ENCODE measurements around the gene FOCAD. TPM values are rescaled to one million over a fixed set of nuclear protein-coding genes. Genes with fewer than 3 reads are reported as not detected.

FOCAD gene
- 12.4 and 17.1 TPM in 2 replicates for total RNA-seq (2021)
- Bru-seq, nascent RNA, result percentile 64 among the genes with signal in this experiment
- BruChase-seq, experiment 1, labeled RNA remaining after a 2-hour chase, result percentile 58 among the genes with signal in this experiment
- BruChase-seq, experiment 2, labeled RNA remaining after a 6-hour chase, result percentile 48 among the genes with signal in this experiment
- long read RNA-seq, full-length matches to known transcripts, result 5 of 28 reads
- long read RNA-seq, partial matches to known transcripts, result 4 of 28 reads
- long read RNA-seq, other reads (novel, unspliced or antisense), result 19 of 28 reads

GRCh38 chr9:20684035-20684874 is at the start of gene FOCAD:
Gene FOCAD (plus strand): TSS chr9:20684259. CDS start chr9:20715354, 31,095 bp downstream.
- Histone ChIP-seq H3K9me2 (ENCODE audit: insufficient read depth) (no peaks in the 10 kb centered on the region), H3K27ac (peak within 1 kb of the TSS; percentile 72), H3K79me2 (ENCODE audit: low read depth) (peaks cover 31% of the 10 kb centered on the region), H3K9me3 (ENCODE audit: insufficient read depth, low read depth) (no peaks in the 10 kb centered on the region), H3K36me3 (ENCODE audit: low read depth) (no peaks in the 10 kb centered on the region), H2AFZ (peak within 1 kb of the TSS; percentile 98), H3F3A (ENCODE audit: insufficient read depth, low read depth) (0 out of 2 replicates have a peak, but pooled peaks cover 8% of the 10 kb centered on the region), H3K4me1 (replicated peaks; ENCODE audit: insufficient read depth) (peaks cover 14% of the 10 kb centered on the region), H3K4me3 (peak within 1 kb of the TSS; percentile 92), H4K20me1 (ENCODE audit: insufficient read depth) (no peaks in the 10 kb centered on the region), H3K27me3 (ENCODE audit: insufficient read depth, low read depth) (no peaks in the 10 kb centered on the region), H3K4me2 (peak within 1 kb of the TSS; percentile 93)
- DNase-seq, result peak; percentile 78 to 92
- POLR2A ChIA-PET (ENCODE audit: unreplicated experiment), result interaction anchor here (0.6 to 0.9 kb wide), 5 partner anchors 62 to 269 kb away, joined by 3 to 11 read pairs (median 3); partner anchors contain the start of gene MLLT3
- intact Hi-C loops (cut with micrococcal nuclease; ENCODE audit: unreplicated experiment), result loop anchor here (1.0 to 10.0 kb wide), 2 partner anchors 62 to 169 kb away; partner anchors contain the start of gene MLLT3
- CTCF ChIA-PET, result interaction anchor here (0.6 kb wide), 1 partner anchor 162 kb away, joined by 5 read pairs; no protein-coding TSS in a partner anchor
- TF ChIP-seq EZH2 (IDR thresholded peaks at IDR 0.05; ENCODE audit: low read depth), result no peak
- TF ChIP-seq CTCF (conservative IDR thresholded peaks at IDR 0.05), result no peak
- no TSS peak for BruUV-seq (replicated peaks)

- Histone ChIP-seq H3K4me2 (no peak overlapping the region), H2AFZ (no peak overlapping the region), H3K79me2 (ENCODE audit: low read depth) (no peaks in the 10 kb centered on the region), H3K4me3 (no peak overlapping the region), H3K9me2 (ENCODE audit: insufficient read depth) (no peaks in the 10 kb centered on the region), H3K27ac (no peak overlapping the region), H3K9me3 (ENCODE audit: insufficient read depth, low read depth) (no peaks in the 10 kb centered on the region), H3K36me3 (ENCODE audit: low read depth) (no peaks in the 10 kb centered on the region), H3K4me1 (replicated peaks; ENCODE audit: insufficient read depth) (no peaks in the 10 kb centered on the region), H3K27me3 (ENCODE audit: insufficient read depth, low read depth) (no peaks in the 10 kb centered on the region), H4K20me1 (ENCODE audit: insufficient read depth) (no peaks in the 10 kb centered on the region), H3F3A (ENCODE audit: insufficient read depth, low read depth) (no peaks in the 10 kb centered on the region)
- intact Hi-C loops (cut with micrococcal nuclease; ENCODE audit: unreplicated experiment), result no loop called here
- no peak for TF ChIP-seq EZH2 (IDR thresholded peaks at IDR 0.05; ENCODE audit: low read depth)
- BruUV-seq (replicated peaks), result no TSS peak
- DNase-seq, result no peak
- CTCF ChIA-PET, result no interaction called here
- POLR2A ChIA-PET (ENCODE audit: unreplicated experiment), result no interaction called here
Observed at GRCh38 chr9:20634895-20635294, 49.2 kb upstream of the FOCAD start.

GRCh38 chr9:20636888-20637440 is 47.1 kb upstream of the FOCAD start:
- Histone ChIP-seq H3F3A (ENCODE audit: insufficient read depth, low read depth) (no peaks in the 10 kb centered on the region), H4K20me1 (ENCODE audit: insufficient read depth) (no peaks in the 10 kb centered on the region), H3K4me2 (no peak overlapping the region), H3K4me1 (replicated peaks; ENCODE audit: insufficient read depth) (no peaks in the 10 kb centered on the region), H3K36me3 (ENCODE audit: low read depth) (no peaks in the 10 kb centered on the region), H2AFZ (no peak overlapping the region), H3K79me2 (ENCODE audit: low read depth) (no peaks in the 10 kb centered on the region), H3K27me3 (ENCODE audit: insufficient read depth, low read depth) (no peaks in the 10 kb centered on the region), H3K27ac (no peak overlapping the region), H3K9me2 (ENCODE audit: insufficient read depth) (no peaks in the 10 kb centered on the region), H3K9me3 (ENCODE audit: insufficient read depth, low read depth) (no peaks in the 10 kb centered on the region), H3K4me3 (no peak overlapping the region)
- no TSS peak for BruUV-seq (replicated peaks)
- POLR2A ChIA-PET (ENCODE audit: unreplicated experiment), result no interaction called here
- TF ChIP-seq CTCF (conservative IDR thresholded peaks at IDR 0.05), result no peak
- no peak for TF ChIP-seq EZH2 (IDR thresholded peaks at IDR 0.05; ENCODE audit: low read depth)
- intact Hi-C loops (cut with micrococcal nuclease; ENCODE audit: unreplicated experiment), result no loop called here
- CTCF ChIA-PET, result no interaction called here
- DNase-seq, result no peak
